Measurements from ENCODE around the gene RDM1. TPM values are rescaled to one million over a fixed set of nuclear protein-coding genes. Genes with fewer than 3 reads are reported as not detected.

RDM1 gene
- total and polyA plus RNA-seq, 12 donors = 0.48 to 1.1 TPM; not detected in 10

DNA sequence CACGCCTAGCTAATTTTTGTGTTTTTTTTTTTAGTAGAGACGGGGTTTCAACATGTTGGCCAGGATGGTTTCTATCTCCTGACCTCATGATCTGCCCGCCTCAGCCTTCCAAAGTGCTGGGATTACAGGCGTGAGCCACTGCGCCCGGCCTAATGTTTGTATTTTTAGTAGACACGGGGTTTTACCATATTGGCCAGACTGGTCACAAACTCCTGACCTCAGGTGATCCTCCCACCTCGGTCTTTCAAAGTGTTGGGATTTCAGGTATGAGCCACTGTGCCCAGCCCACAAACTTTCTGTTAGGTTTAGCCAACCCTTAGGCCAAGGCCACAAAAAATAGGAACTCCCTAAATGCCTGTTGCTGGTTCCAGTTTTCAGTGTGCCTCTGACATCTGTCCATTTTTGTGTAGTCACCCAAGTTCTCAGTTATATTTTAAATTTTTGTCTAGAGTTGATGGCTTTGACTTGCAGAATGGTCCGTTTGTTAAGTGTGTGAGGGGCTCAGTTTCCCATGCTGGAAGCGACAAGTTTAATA, 38.0 kb upstream of the RDM1 start:
- no peak for TF ChIP-seq POLR2A (IDR thresholded peaks at IDR 0.05)
- TF ChIP-seq, protein P1, sequence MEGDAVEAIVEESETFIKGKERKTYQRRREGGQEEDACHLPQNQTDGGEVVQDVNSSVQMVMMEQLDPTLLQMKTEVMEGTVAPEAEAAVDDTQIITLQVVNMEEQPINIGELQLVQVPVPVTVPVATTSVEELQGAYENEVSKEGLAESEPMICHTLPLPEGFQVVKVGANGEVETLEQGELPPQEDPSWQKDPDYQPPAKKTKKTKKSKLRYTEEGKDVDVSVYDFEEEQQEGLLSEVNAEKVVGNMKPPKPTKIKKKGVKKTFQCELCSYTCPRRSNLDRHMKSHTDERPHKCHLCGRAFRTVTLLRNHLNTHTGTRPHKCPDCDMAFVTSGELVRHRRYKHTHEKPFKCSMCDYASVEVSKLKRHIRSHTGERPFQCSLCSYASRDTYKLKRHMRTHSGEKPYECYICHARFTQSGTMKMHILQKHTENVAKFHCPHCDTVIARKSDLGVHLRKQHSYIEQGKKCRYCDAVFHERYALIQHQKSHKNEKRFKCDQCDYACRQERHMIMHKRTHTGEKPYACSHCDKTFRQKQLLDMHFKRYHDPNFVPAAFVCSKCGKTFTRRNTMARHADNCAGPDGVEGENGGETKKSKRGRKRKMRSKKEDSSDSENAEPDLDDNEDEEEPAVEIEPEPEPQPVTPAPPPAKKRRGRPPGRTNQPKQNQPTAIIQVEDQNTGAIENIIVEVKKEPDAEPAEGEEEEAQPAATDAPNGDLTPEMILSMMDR (IDR thresholded peaks at IDR 0.05) = no peak
- 56 to 78% (median 64%) methylated on average over 10 of the region's 10 CpGs for WGBS, 4 donors

DNA sequence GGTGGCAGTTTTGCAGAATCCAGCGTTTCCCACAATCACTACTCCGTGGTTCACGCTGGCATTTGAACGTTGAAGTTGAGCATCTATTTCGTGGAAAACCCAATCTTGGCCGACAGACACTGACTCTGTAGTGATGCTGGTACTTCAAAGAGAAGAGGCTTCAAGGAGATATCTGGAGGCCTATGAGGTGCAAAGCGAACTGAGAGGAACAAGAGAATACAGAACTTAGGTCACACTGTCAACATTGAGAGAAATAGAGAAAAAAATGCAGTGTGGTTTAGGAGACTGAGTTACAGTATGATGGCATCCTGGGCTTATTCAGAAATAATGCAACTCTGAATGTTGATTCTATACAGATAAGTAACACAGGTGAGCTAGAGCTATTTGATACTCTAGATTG, 34.7 kb upstream of the RDM1 start:
- 81 to 94% (median 92%) methylated on average over 7 of the region's 7 CpGs for WGBS, 4 donors
- intact Hi-C loops (cut with DNase I) = no loop called here
- TF ChIP-seq POLR2A (IDR thresholded peaks at IDR 0.05) = no peak
- TF ChIP-seq, protein P1 (IDR thresholded peaks at IDR 0.05) = no peak

More for the DNA sequence above, 38.0 kb upstream of the RDM1 start:
- Histone ChIP-seq H3K4me1 (replicated peaks in 1 of 2) (peaks cover 0 to 14% of the 10 kb centered on the region in 2 donors), H3K9me3 (replicated peaks in 1 of 3) (no peaks in the 10 kb centered on the region), H3K4me3 (no peak overlapping the region), H3K27me3 (no peaks in the 10 kb centered on the region), H3K27ac (no peak overlapping the region), H3K36me3 (replicated peaks in 1 of 2) (no peaks in the 10 kb centered on the region)
- no peak for DNase-seq
- intact Hi-C loops (cut with DNase I) = no loop called here

DNA sequence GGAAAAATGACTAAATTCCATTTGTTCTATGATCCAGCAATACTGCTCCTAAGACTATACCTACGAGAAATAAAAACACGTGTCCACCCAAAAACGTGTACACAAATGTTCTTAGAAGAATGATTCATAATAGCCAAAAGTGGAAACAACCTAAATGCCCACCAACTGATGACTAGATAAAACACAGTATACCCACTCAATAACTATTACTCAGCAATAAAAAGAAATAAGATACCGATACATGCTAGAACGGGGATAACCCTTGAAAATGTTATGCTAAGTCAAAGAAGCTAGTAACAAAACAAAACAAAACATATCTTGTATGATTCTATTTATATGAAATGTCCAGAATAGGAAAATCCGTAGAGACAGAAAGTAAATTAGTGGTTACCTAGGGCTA, 33.1 kb upstream of the RDM1 start:
- TF ChIP-seq, protein P1 (IDR thresholded peaks at IDR 0.05) = no peak
- no peak for TF ChIP-seq POLR2A (IDR thresholded peaks at IDR 0.05)

More for the DNA sequence above, 34.7 kb upstream of the RDM1 start:
- H3K9me3 ChIP-seq (replicated peaks in 1 of 3) = no peaks in the 10 kb centered on the region
- no peaks in the 10 kb centered on the region for H3K4me1 ChIP-seq (replicated peaks in 1 of 2)
- no peak overlapping the region for H3K27ac ChIP-seq
- H3K27me3 ChIP-seq = peaks cover 5% of the 10 kb centered on the region
- no peaks in the 10 kb centered on the region for H3K36me3 ChIP-seq (replicated peaks in 1 of 2)
- no peak overlapping the region for H3K4me3 ChIP-seq
- no peak for DNase-seq

DNA sequence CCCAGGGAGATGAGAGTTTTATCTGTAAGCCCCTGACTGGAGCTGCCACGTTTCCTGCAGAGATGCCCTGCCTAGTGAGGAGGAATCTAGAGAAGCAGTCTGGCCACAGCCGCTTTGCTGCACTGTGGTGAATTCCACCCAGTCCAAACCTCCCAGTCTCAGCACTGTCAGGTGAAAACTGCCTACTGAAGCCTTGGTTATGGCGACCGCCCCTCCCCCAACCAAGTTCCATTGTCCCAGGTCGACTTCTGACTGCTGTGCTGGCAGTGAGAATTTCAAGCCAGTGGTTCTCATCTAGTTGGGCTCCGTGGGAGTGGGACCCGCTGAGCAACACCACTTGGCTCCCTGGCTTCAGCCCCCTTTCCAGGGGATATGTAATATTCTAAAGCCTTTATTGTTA, 23.1 kb upstream of the RDM1 start:
- TF ChIP-seq, protein P1 (IDR thresholded peaks at IDR 0.05) = no peak
- no peak for TF ChIP-seq POLR2A (IDR thresholded peaks at IDR 0.05)
- Histone ChIP-seq H3K36me3 (replicated peaks in 1 of 2) (no peaks in the 10 kb centered on the region), H3K27ac (no peak overlapping the region), H3K4me3 (no peak overlapping the region), H3K9me3 (replicated peaks in 1 of 3) (no peaks in the 10 kb centered on the region), H3K27me3 (no peaks in the 10 kb centered on the region), H3K4me1 (replicated peaks in 1 of 2) (no peaks in the 10 kb centered on the region)
- 57 to 77% (median 67%) methylated on average over 5 to 7 of the region's 7 CpGs for WGBS, 4 donors
- intact Hi-C loops (cut with DNase I) = no loop called here
- no peak for DNase-seq

More for the DNA sequence above, 33.1 kb upstream of the RDM1 start:
- 73 to 79% (median 76%) methylated on average over 6 of the region's 6 CpGs for WGBS, 4 donors
- DNase-seq = no peak
- Histone ChIP-seq H3K27ac (no peak overlapping the region), H3K4me1 (replicated peaks in 1 of 2) (no peaks in the 10 kb centered on the region), H3K4me3 (no peak overlapping the region), H3K27me3 (peaks cover 5% of the 10 kb centered on the region), H3K9me3 (replicated peaks in 1 of 3) (no peaks in the 10 kb centered on the region), H3K36me3 (replicated peaks in 1 of 2) (no peaks in the 10 kb centered on the region)
- intact Hi-C loops (cut with DNase I) = no loop called here
